ENCODE measurements around the gene ARL4C. TPM values are rescaled to one million over a fixed set of nuclear protein-coding genes. Genes with fewer than 3 reads are reported as not detected.

Gene ARL4C
- polyA plus RNA-seq, 4 donors = 38.7 to 55.2 (median 52.0) TPM

GRCh38 chr2:234502285-234502918, 5.5 kb upstream of the ARL4C start:
- DNase-seq (ENCODE audit: low read depth in 4 of 4, low spot score in 2 of 4) = no peak

GRCh38 chr2:234500394-234501006, 3.6 kb upstream of the ARL4C start:
- peak in 1 of 4 donors; percentile 52 for DNase-seq (ENCODE audit: low read depth in 4 of 4, low spot score in 2 of 4)

- no peak for DNase-seq (ENCODE audit: low read depth in 4 of 4, low spot score in 2 of 4)
These were observed 834 bp upstream of the ARL4C start for GRCh38 chr2:234497594-234498235.

- DNase-seq (ENCODE audit: low read depth in 4 of 4, low spot score in 2 of 4) = no peak
These were observed 636 bp downstream of the ARL4C start for GRCh38 chr2:234496055-234496834.

- DNase-seq (ENCODE audit: low read depth in 4 of 4, low spot score in 2 of 4) = no peak
These were observed 1.4 kb downstream of the ARL4C start for GRCh38 chr2:234495251-234496054.

GRCh38 chr2:234494361-234495250, 2.3 kb downstream of the ARL4C start:
- no peak for DNase-seq (ENCODE audit: low read depth in 4 of 4, low spot score in 2 of 4)

GRCh38 chr2:234493796-234494195, 3.1 kb downstream of the ARL4C start:
- no peak for DNase-seq (ENCODE audit: low read depth in 4 of 4, low spot score in 2 of 4)

GRCh38 chr2:234492717-234493485, 4.0 kb downstream of the ARL4C start:
- no peak for DNase-seq (ENCODE audit: low read depth in 4 of 4, low spot score in 2 of 4)

- DNase-seq (ENCODE audit: low read depth in 4 of 4, low spot score in 2 of 4) = no peak
These were observed 5.0 kb downstream of the ARL4C start for GRCh38 chr2:234491897-234492296.

- DNase-seq (ENCODE audit: low read depth in 4 of 4, low spot score in 2 of 4) = no peak
These were observed 5.6 kb downstream of the ARL4C start for GRCh38 chr2:234491281-234491680.

GRCh38 chr2:234490271-234491091, 6.4 kb downstream of the ARL4C start:
- no peak for DNase-seq (ENCODE audit: low read depth in 4 of 4, low spot score in 2 of 4)

GRCh38 chr2:234488913-234489451, 7.9 kb downstream of the ARL4C start:
- DNase-seq (ENCODE audit: low read depth in 4 of 4, low spot score in 2 of 4) = no peak

- no peak for DNase-seq (ENCODE audit: low read depth in 4 of 4, low spot score in 2 of 4)
These were observed 8.4 kb downstream of the ARL4C start for GRCh38 chr2:234488486-234488885.

- no peak for DNase-seq (ENCODE audit: low read depth in 4 of 4, low spot score in 2 of 4)
These were observed 9.5 kb downstream of the ARL4C start for GRCh38 chr2:234487356-234487755.

GRCh38 chr2:234483568-234484251, 13.2 kb downstream of the ARL4C start:
- no peak for DNase-seq (ENCODE audit: low read depth in 4 of 4, low spot score in 2 of 4)

- no peak for DNase-seq (ENCODE audit: low read depth in 4 of 4, low spot score in 2 of 4)
These were observed 15.6 kb downstream of the ARL4C start for GRCh38 chr2:234481301-234481700.

- DNase-seq (ENCODE audit: low read depth in 4 of 4, low spot score in 2 of 4) = no peak
These were observed 16.5 kb downstream of the ARL4C start for GRCh38 chr2:234480337-234480736.

Data from left renal cortex interstitium (tissue), 4 donors.